Measurements from ENCODE around the gene SH2D3C.

The SH2D3C gene

GRCh38 chr9:127753148-127753547 is 25.3 kb downstream of the SH2D3C start:
- Histone ChIP-seq H3K27me3 (ENCODE audit: insufficient read depth, low read length) (peaks cover 56% of the 10 kb centered on the region), H3K4me1 (ENCODE audit: control insufficient read depth, insufficient read depth, low read length, unreplicated experiment) (no peaks in the 10 kb centered on the region), H3K79me2 (ENCODE audit: control insufficient read depth, insufficient read depth, low read length, unreplicated experiment) (no peaks in the 10 kb centered on the region), H2AFZ (ENCODE audit: low read length, unreplicated experiment) (no peak overlapping the region), H3K27ac (ENCODE audit: low read depth, low read length) (no peak overlapping the region), H3K36me3 (ENCODE audit: insufficient read depth, low read length) (no peaks in the 10 kb centered on the region), H3K4me3 (ENCODE audit: low read depth, low read length) (no peak overlapping the region)

DNA sequence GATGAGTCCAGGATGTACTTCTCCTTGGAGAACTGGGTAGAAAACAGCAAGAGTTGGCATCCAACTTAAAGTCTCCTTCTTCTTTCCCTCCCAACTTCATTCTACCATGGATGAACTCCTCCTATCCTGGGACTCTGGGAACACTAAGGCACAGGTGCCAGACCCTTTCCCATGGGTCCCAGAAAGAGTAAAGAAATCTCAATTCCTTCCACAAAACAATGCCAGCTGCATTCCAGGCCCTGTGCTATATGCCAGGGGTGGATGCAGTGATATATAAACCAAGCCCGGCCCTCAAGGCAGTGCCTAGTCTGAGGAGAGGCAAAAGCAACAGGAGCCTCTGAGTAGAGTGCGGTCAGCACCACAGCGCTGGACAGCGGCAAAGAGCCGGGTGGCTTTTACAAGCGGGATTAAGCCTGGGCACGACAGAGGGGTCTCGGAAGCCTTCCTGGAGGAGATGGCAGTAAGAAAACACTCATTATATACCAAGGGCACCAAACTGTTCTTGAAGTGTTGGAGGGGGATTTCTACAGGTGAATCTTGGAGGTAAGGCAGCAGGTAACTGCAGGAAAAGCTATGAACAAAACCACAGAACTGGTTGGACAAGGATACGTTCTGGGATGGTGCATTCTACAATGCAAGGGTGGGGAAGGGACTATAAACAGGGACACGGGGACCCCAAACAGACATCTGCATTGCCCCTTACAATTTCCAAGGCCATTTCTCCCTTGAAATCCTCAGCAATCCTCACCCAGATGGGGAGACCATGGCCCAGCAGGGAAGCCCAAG is 27.0 kb downstream of the SH2D3C start:
- H3K79me2 ChIP-seq (ENCODE audit: control insufficient read depth, insufficient read depth, low read length, unreplicated experiment), result no peaks in the 10 kb centered on the region
- H3K36me3 ChIP-seq (ENCODE audit: insufficient read depth, low read length), result no peaks in the 10 kb centered on the region
- H3K4me1 ChIP-seq (ENCODE audit: control insufficient read depth, insufficient read depth, low read length, unreplicated experiment), result no peaks in the 10 kb centered on the region
- no peak overlapping the region for H2AFZ ChIP-seq (ENCODE audit: low read length, unreplicated experiment)
- H3K27me3 ChIP-seq (ENCODE audit: insufficient read depth, low read length), result peaks cover 59% of the 10 kb centered on the region
- H3K27ac ChIP-seq (ENCODE audit: low read depth, low read length), result no peak overlapping the region
- no peak overlapping the region for H3K4me3 ChIP-seq (ENCODE audit: low read depth, low read length)

DNA sequence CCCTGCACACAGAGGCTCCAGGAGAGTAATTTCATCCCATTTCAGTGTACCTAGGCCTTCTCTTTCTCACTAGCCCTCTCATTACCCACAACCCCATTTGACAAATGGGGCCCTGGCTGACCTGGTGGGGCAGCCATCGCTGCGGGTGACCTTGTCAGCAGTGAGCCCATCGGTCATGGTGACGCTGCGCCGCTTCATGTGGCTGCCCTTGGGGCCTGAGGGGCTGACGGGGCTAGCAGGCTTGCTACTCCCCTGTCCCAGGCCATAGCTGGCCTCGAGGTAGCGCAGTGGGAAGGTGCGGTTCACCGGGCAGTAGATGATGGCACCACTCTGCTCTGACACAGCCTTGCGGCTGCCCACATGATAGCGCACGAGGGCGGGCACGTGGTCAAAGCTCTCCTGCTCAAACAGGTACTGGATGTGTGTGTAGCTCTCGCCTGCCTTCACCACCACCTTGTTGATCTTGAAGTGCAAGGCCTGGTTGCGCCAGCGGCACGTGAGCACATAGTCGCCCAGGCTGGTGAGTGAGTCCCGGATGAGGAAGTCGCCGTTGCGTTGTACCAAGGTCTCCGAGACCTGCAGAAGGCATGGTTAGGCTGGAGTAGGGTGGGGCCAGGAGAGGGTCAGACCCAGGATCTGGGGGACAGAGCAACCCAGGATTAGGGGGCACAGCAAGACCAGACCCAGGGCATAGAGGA is 29.2 kb downstream of the SH2D3C start:
- Histone ChIP-seq H3K4me3 (ENCODE audit: low read depth, low read length) (no peak overlapping the region), H3K79me2 (ENCODE audit: control insufficient read depth, insufficient read depth, low read length, unreplicated experiment) (no peaks in the 10 kb centered on the region), H3K27me3 (ENCODE audit: insufficient read depth, low read length) (peaks cover 40% of the 10 kb centered on the region), H2AFZ (ENCODE audit: low read length, unreplicated experiment) (no peak overlapping the region), H3K27ac (ENCODE audit: low read depth, low read length) (no peak overlapping the region), H3K4me1 (ENCODE audit: control insufficient read depth, insufficient read depth, low read length, unreplicated experiment) (no peaks in the 10 kb centered on the region), H3K36me3 (ENCODE audit: insufficient read depth, low read length) (no peaks in the 10 kb centered on the region)

DNA sequence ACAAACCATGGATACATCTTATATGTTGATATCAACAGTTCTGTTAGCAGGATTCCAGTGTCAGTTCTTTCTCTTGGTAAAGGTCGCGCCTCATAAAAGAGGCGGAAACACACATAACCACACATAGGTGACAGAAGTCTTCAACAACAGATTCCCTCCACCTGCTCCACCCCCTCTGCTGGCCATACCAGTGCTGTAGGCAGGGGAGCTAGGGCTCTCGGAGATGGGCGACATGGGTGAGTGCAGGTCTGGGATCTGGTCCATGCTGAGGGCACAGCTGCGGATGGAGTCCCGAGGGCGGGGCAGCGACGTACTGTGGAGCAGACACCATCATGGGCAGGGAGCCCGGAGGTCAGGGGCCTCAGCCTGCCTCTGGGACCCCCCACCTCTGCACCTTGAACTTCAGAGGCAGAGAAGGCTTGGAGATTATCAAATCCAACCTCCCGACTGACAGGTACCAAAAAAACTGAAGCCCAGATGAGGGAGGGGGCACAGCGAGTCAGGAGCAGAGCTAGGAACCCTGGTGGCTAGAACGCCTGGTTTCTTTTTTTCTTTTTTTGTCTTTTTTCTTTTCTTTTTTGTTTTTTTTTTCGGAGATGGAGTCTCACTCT is 31.4 kb downstream of the SH2D3C start:
- no peaks in the 10 kb centered on the region for H3K36me3 ChIP-seq (ENCODE audit: insufficient read depth, low read length)
- H3K4me3 ChIP-seq (ENCODE audit: low read depth, low read length), result no peak overlapping the region
- H2AFZ ChIP-seq (ENCODE audit: low read length, unreplicated experiment), result no peak overlapping the region
- no peaks in the 10 kb centered on the region for H3K79me2 ChIP-seq (ENCODE audit: control insufficient read depth, insufficient read depth, low read length, unreplicated experiment)
- H3K27ac ChIP-seq (ENCODE audit: low read depth, low read length), result no peak overlapping the region
- no peaks in the 10 kb centered on the region for H3K4me1 ChIP-seq (ENCODE audit: control insufficient read depth, insufficient read depth, low read length, unreplicated experiment)
- peaks cover 18% of the 10 kb centered on the region; the same call in 1 of the 2 replicates for H3K27me3 ChIP-seq (ENCODE audit: insufficient read depth, low read length)

GRCh38 chr9:127744398-127745110 is 33.9 kb downstream of the SH2D3C start:
- Histone ChIP-seq H3K36me3 (ENCODE audit: insufficient read depth, low read length) (no peaks in the 10 kb centered on the region), H3K4me1 (ENCODE audit: control insufficient read depth, insufficient read depth, low read length, unreplicated experiment) (peaks cover 15% of the 10 kb centered on the region), H2AFZ (ENCODE audit: low read length, unreplicated experiment) (no peak overlapping the region), H3K79me2 (ENCODE audit: control insufficient read depth, insufficient read depth, low read length, unreplicated experiment) (no peaks in the 10 kb centered on the region), H3K27me3 (ENCODE audit: insufficient read depth, low read length) (peaks cover 9% of the 10 kb centered on the region; the same call in 1 of the 2 replicates), H3K4me3 (ENCODE audit: low read depth, low read length) (no peak overlapping the region), H3K27ac (ENCODE audit: low read depth, low read length) (no peak overlapping the region)

DNA sequence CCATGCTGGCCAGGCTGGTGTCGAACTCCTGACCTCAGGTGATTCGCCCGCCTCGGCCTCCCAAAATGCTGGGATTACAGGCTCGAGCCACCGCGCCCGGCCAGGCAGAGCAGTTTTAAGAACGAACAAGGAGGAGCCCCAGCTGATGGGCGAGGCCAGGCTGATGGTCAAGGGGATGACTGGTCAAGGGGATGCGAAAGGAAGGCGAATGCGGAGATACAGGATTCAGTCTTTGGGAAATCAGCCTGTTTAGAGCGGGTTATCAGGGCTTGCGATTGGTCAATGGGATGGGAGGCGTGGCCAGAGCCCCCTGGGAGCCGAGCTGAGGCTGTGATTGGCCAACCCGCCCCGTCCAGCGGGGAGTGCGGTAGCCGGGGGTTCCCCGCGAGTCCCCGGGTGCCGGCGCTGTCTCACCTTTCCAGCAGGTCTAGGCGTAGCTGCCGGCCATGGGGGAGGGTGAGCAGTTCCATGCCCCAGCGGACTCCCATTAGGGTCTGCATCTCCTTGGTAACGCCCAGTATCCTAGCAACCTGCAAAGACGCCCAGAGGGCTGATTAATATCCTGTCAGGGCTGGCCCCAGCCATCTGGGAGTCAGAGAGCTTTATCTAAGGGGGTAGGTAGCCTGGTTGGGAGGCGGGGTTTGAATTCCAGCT is 35.9 kb downstream of the SH2D3C start:
- Histone ChIP-seq H2AFZ (ENCODE audit: low read length, unreplicated experiment) (no peak overlapping the region), H3K4me3 (ENCODE audit: low read depth, low read length) (no peak overlapping the region), H3K27ac (ENCODE audit: low read depth, low read length) (no peak overlapping the region), H3K79me2 (ENCODE audit: control insufficient read depth, insufficient read depth, low read length, unreplicated experiment) (no peaks in the 10 kb centered on the region), H3K27me3 (ENCODE audit: insufficient read depth, low read length) (no peaks in the 10 kb centered on the region), H3K36me3 (ENCODE audit: insufficient read depth, low read length) (no peaks in the 10 kb centered on the region), H3K4me1 (ENCODE audit: control insufficient read depth, insufficient read depth, low read length, unreplicated experiment) (peaks cover 15% of the 10 kb centered on the region)

GRCh38 chr9:127741831-127742434 is 36.5 kb downstream of the SH2D3C start:
- H3K36me3 ChIP-seq (ENCODE audit: insufficient read depth, low read length), result no peaks in the 10 kb centered on the region
- H3K79me2 ChIP-seq (ENCODE audit: control insufficient read depth, insufficient read depth, low read length, unreplicated experiment), result no peaks in the 10 kb centered on the region
- H3K4me3 ChIP-seq (ENCODE audit: low read depth, low read length), result no peak overlapping the region
- no peak overlapping the region for H3K27ac ChIP-seq (ENCODE audit: low read depth, low read length)
- peaks cover 15% of the 10 kb centered on the region for H3K4me1 ChIP-seq (ENCODE audit: control insufficient read depth, insufficient read depth, low read length, unreplicated experiment)
- no peaks in the 10 kb centered on the region for H3K27me3 ChIP-seq (ENCODE audit: insufficient read depth, low read length)
- no peak overlapping the region for H2AFZ ChIP-seq (ENCODE audit: low read length, unreplicated experiment)

DNA sequence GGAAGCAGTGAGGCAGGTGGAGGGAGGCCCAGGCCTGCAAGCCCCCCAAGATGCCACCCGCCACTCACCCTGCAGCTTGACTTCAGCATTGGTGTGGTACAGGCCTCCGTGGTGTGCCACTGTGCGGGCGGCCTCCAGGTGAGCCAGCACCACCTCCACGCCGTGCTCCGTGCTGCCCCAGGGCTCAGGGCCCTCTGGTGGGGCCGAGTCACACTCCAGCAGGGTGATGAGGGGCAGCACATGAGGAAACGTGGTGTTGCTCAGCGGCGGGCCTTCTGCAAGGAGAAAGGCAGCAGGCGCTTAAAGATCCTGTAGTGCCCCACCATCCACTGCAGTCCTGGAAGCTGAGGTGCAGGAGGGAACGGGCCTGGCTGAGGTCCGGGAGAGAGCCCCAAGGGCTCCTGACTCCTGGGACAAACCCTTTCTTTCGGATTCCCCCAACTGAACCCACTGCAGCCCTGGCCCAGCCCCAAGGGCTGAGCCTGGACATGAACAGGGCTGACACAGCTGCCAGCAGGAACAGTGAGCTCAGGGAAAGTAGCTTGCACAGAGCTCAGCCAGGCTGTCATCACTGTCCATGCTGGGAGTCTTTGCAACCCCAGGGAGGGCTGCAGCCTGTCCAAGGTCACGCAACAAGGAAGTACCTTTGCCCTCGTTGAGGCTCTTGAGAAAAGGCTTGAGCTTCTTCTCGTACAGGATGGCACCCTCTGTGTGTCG is 38.7 kb downstream of the SH2D3C start:
- Histone ChIP-seq H3K4me1 (ENCODE audit: control insufficient read depth, insufficient read depth, low read length, unreplicated experiment) (peaks cover 19% of the 10 kb centered on the region), H3K36me3 (ENCODE audit: insufficient read depth, low read length) (no peaks in the 10 kb centered on the region), H3K27me3 (ENCODE audit: insufficient read depth, low read length) (no peaks in the 10 kb centered on the region), H2AFZ (ENCODE audit: low read length, unreplicated experiment) (no peak overlapping the region), H3K27ac (ENCODE audit: low read depth, low read length) (peak overlapping the region; percentile 80; the same call in 1 of the 2 replicates), H3K79me2 (ENCODE audit: control insufficient read depth, insufficient read depth, low read length, unreplicated experiment) (no peaks in the 10 kb centered on the region), H3K4me3 (ENCODE audit: low read depth, low read length) (0 out of 2 replicates have a peak overlapping the region, but pooled peaks have one; percentile 43)

GRCh38 chr9:127738666-127739065 is 39.8 kb downstream of the SH2D3C start:
- Histone ChIP-seq H3K79me2 (ENCODE audit: control insufficient read depth, insufficient read depth, low read length, unreplicated experiment) (no peaks in the 10 kb centered on the region), H3K4me1 (ENCODE audit: control insufficient read depth, insufficient read depth, low read length, unreplicated experiment) (peaks cover 23% of the 10 kb centered on the region), H3K36me3 (ENCODE audit: insufficient read depth, low read length) (no peaks in the 10 kb centered on the region), H3K27me3 (ENCODE audit: insufficient read depth, low read length) (no peaks in the 10 kb centered on the region), H3K27ac (ENCODE audit: low read depth, low read length) (no peak overlapping the region), H3K4me3 (ENCODE audit: low read depth, low read length) (no peak overlapping the region), H2AFZ (ENCODE audit: low read length, unreplicated experiment) (no peak overlapping the region)
